Activated naive CD8-positive, alpha-beta T cell treated with anti-CD3 and anti-CD28 coated beads, Interleukin-2, amount 10 ng/mL, durations not matched to agents 7 days and 5 days (primary cell): Measurements from ENCODE around the gene PRKCSH. TPM values are rescaled to one million over a fixed set of nuclear protein-coding genes. Genes with fewer than 3 reads are reported as not detected.

Experiments
- ATAC-seq: fragments of 150-1000 bp; cut with Tn5 transposase; one replicate; pipeline ENCODE4 v1.10.0; 2021; ENCODE audit warnings: low read depth, moderate library complexity
- POLR2A ChIA-PET: fragments of 350-600 bp; sonication (Branson Sonifier 250); formaldehyde crosslinking; loops from one replicate; lab custom pipeline; 2021; ENCODE audit warnings: antibody characterized with exemption; lab: Charles Lee
- DNase-seq: peaks from one replicate; pipeline ENCODE4 v3.0.0; 2021
- H3K27ac Mint-ChIP-seq: one replicate; pipeline ENCODE4 v1.8.0; 2022; ENCODE audit warnings: mild to moderate bottlenecking, mixed read lengths
- H3K27me3 Mint-ChIP-seq: one replicate; pipeline ENCODE4 v1.8.0; 2022; ENCODE audit warnings: mild to moderate bottlenecking, moderate library complexity, mixed read lengths
- H3K36me3 Mint-ChIP-seq: one replicate; pipeline ENCODE4 v1.8.0; 2021; ENCODE audit warnings: mild to moderate bottlenecking, mixed read lengths
- H3K4me1 Mint-ChIP-seq: one replicate; pipeline ENCODE4 v1.8.0; 2021; ENCODE audit warnings: mixed read lengths
- H3K4me3 Mint-ChIP-seq: one replicate; pipeline ENCODE4 v1.8.0; 2022; ENCODE audit warnings: mild to moderate bottlenecking, moderate library complexity, mixed read lengths
- H3K9me3 Mint-ChIP-seq: one replicate; pipeline ENCODE4 v1.8.0; 2021; ENCODE audit warnings: mixed read lengths
- microRNA-seq: library from miRNA; unstranded; fragments of <30 nt; microRNA quantifications from one replicate; pipeline ENCODE4 v1.2.0, GENCODE V29; 2022
- total RNA-seq, 2 experiments: library from RNA; stranded (reverse); gene quantifications; one replicate each; pipeline ENCODE4 v1.2.3, GENCODE V29; 2021

PRKCSH gene
- total RNA-seq, 2 experiments from 2014 or later, result 297 to 310 TPM

- no peak overlapping the region for H3K4me3 Mint-ChIP-seq
- POLR2A ChIA-PET, result no interaction called here
- no peaks in the 10 kb centered on the region for H3K27me3 Mint-ChIP-seq
- no peak for DNase-seq
- no peak for ATAC-seq
- peaks cover 5% of the 10 kb centered on the region for H3K4me1 Mint-ChIP-seq
- H3K27ac Mint-ChIP-seq, result no peak overlapping the region
- no peaks in the 10 kb centered on the region for H3K9me3 Mint-ChIP-seq
- peaks cover 12% of the 10 kb centered on the region for H3K36me3 Mint-ChIP-seq
These were observed 60.0 kb downstream of the PRKCSH start for GRCh38 chr19:11495481-11495880.

- H3K27ac Mint-ChIP-seq, result no peak overlapping the region
- no peaks in the 10 kb centered on the region for H3K27me3 Mint-ChIP-seq
- H3K9me3 Mint-ChIP-seq, result no peaks in the 10 kb centered on the region
- H3K4me3 Mint-ChIP-seq, result no peak overlapping the region
- ATAC-seq, result no peak
- no peak for DNase-seq
- POLR2A ChIA-PET, result no interaction called here
- H3K4me1 Mint-ChIP-seq, result peaks cover 5% of the 10 kb centered on the region
- peaks cover 12% of the 10 kb centered on the region for H3K36me3 Mint-ChIP-seq
These were observed 60.5 kb downstream of the PRKCSH start for GRCh38 chr19:11495885-11496284.

- POLR2A ChIA-PET, result no interaction called here
- Mint-ChIP-seq H3K36me3 (peaks cover 15% of the 10 kb centered on the region), H3K9me3 (no peaks in the 10 kb centered on the region), H3K27ac (no peak overlapping the region), H3K4me3 (no peak overlapping the region), H3K4me1 (peaks cover 5% of the 10 kb centered on the region), H3K27me3 (no peaks in the 10 kb centered on the region)
- ATAC-seq, result peak; percentile 63
- peak; percentile 71 for DNase-seq
These were observed 61.1 kb downstream of the PRKCSH start for GRCh38 chr19:11496391-11497163.

GRCh38 chr19:11499220-11499726 lies 63.8 kb downstream of the PRKCSH start:
- Mint-ChIP-seq H3K27me3 (no peaks in the 10 kb centered on the region), H3K36me3 (peaks cover 11% of the 10 kb centered on the region), H3K4me1 (peaks cover 6% of the 10 kb centered on the region), H3K9me3 (no peaks in the 10 kb centered on the region), H3K27ac (no peak overlapping the region), H3K4me3 (no peak overlapping the region)
- DNase-seq (no peak), ATAC-seq (no peak)
- POLR2A ChIA-PET, result no interaction called here

GRCh38 chr19:11499890-11500420 lies 64.5 kb downstream of the PRKCSH start:
- DNase-seq, result no peak
- no peak overlapping the region for H3K27ac Mint-ChIP-seq
- no peaks in the 10 kb centered on the region for H3K9me3 Mint-ChIP-seq
- no peaks in the 10 kb centered on the region for H3K27me3 Mint-ChIP-seq
- POLR2A ChIA-PET, result no interaction called here
- H3K4me3 Mint-ChIP-seq, result no peak overlapping the region
- ATAC-seq, result no peak
- H3K4me1 Mint-ChIP-seq, result peaks cover 12% of the 10 kb centered on the region
- peaks cover 10% of the 10 kb centered on the region for H3K36me3 Mint-ChIP-seq

Small RNA genes lying within 50 kb of the gene (microRNA-seq; reads per million reads assigned to microRNA genes)
- gene MIR7974, result not detected

Other genes with a start within 250 kb of the PRKCSH start
- gene KANK2, start 238.1 kb upstream of the PRKCSH start, total RNA-seq, result 1 to 10 TPM; 5.3 to 7.9 TPM
- gene ANGPTL8, start 196.0 kb upstream of the PRKCSH start, total RNA-seq, result not detected
- gene DOCK6, start 173.1 kb upstream of the PRKCSH start, total RNA-seq, result under 1 TPM; 0.43 to 0.72 TPM
- gene TSPAN16, start 139.5 kb upstream of the PRKCSH start, total RNA-seq, result not detected
- 10 to 100 TPM; 10.1 to 11.8 TPM for gene RAB3D, start 96.0 kb upstream of the PRKCSH start, total RNA-seq
- gene TMEM205, start 89.4 kb upstream of the PRKCSH start, total RNA-seq, result 10 to 100 TPM; 29.4 to 35.2 TPM
- gene CCDC159, start 89.1 kb upstream of the PRKCSH start, total RNA-seq, result 10 to 100 TPM; 36.2 to 40.7 TPM
- 1 to 10 TPM; 5.5 to 6.3 TPM for gene PLPPR2, start 80.2 kb upstream of the PRKCSH start, total RNA-seq
- 1 to 10 TPM; 3.0 to 3.3 TPM for gene SWSAP1, start 61.0 kb upstream of the PRKCSH start, total RNA-seq
- 1 to 10 TPM; 8.3 to 8.8 TPM for gene EPOR, start 51.3 kb upstream of the PRKCSH start, total RNA-seq
- gene RGL3, start 16.3 kb upstream of the PRKCSH start, total RNA-seq, result not detected
- not detected for gene ODAD3, start 514 bp upstream of the PRKCSH start, total RNA-seq
- not detected for gene ELAVL3, start 45.4 kb downstream of the PRKCSH start, total RNA-seq
- gene ZNF653, start 70.2 kb downstream of the PRKCSH start, total RNA-seq, result 10 to 100 TPM; 21.1 to 21.8 TPM
- 10 to 100 TPM; 34.7 to 37.1 TPM for gene ECSIT, start 93.5 kb downstream of the PRKCSH start, total RNA-seq
- gene CNN1, start 103.2 kb downstream of the PRKCSH start, total RNA-seq, result not detected
- gene ELOF1, start 123.6 kb downstream of the PRKCSH start, total RNA-seq, result 10 to 100 TPM; 47.0 to 49.0 TPM
- 10 to 100 TPM; 32.0 to 35.0 TPM for gene ACP5, start 142.0 kb downstream of the PRKCSH start, total RNA-seq
- 1 to 10 TPM; 9.0 to 9.6 TPM for gene ZNF627, start 161.8 kb downstream of the PRKCSH start, total RNA-seq